HG02763 (cell line): ENCODE measurements around the gene MTRFR.
A peak's percentile ranks its signal among the peaks of the same experiment; 100 is the strongest.

Experiments
- ATAC-seq: cut with Tn5 transposase; IDR thresholded peaks from one replicate; pipeline ENCODE4 v1.9.1; 2021; ENCODE audit warnings: mild to moderate bottlenecking, moderate library complexity; ENCODE audit not compliant: unreplicated experiment

The MTRFR gene

GRCh38 chr12:123269896-123270213 is 36.6 kb downstream of the MTRFR start:
- ATAC-seq, result no peak

- ATAC-seq, result no peak
These were observed 37.2 kb downstream of the MTRFR start for GRCh38 chr12:123270214-123271000.

- peak; percentile 53 for ATAC-seq
These were observed 37.9 kb downstream of the MTRFR start for GRCh38 chr12:123271001-123271668.

GRCh38 chr12:123273166-123273565 is 39.9 kb downstream of the MTRFR start:
- ATAC-seq, result no peak

- no peak for ATAC-seq
These were observed 44.9 kb downstream of the MTRFR start for GRCh38 chr12:123278101-123278627.

GRCh38 chr12:123280971-123281370 is 47.7 kb downstream of the MTRFR start:
- ATAC-seq, result no peak

GRCh38 chr12:123282111-123282510 is 48.9 kb downstream of the MTRFR start:
- no peak for ATAC-seq

- no peak for ATAC-seq
These were observed 50.2 kb downstream of the MTRFR start for GRCh38 chr12:123283461-123283860.

GRCh38 chr12:123284669-123285068 is 51.4 kb downstream of the MTRFR start:
- no peak for ATAC-seq

GRCh38 chr12:123286652-123287373 is 53.6 kb downstream of the MTRFR start:
- no peak for ATAC-seq

- ATAC-seq, result no peak
These were observed 55.6 kb downstream of the MTRFR start for GRCh38 chr12:123288751-123289346.

GRCh38 chr12:123289911-123290310 is 56.7 kb downstream of the MTRFR start:
- no peak for ATAC-seq

- ATAC-seq, result no peak
These were observed 60.0 kb downstream of the MTRFR start for GRCh38 chr12:123293178-123293760.

- no peak for ATAC-seq
These were observed 71.9 kb downstream of the MTRFR start for GRCh38 chr12:123305136-123305535.

GRCh38 chr12:123306200-123306599 is 73.0 kb downstream of the MTRFR start:
- ATAC-seq, result no peak
